Epithelial cell of proximal tubule (primary cell): ENCODE measurements around the gene TIMD4. TPM values are rescaled to one million over a fixed set of nuclear protein-coding genes. Genes with fewer than 3 reads are reported as not detected.
A peak's percentile ranks its signal among the peaks of the same experiment; 100 is the strongest.
"Not testable (repeated sequence)": the region's sequence is repeated elsewhere in the genome, so short reads cannot be mapped to it uniquely, and the experiment has no call there.

ENCODE experiments used
- DNase-seq: peaks from one replicate; pipeline ENCODE4 v3.0.0-alpha.2; 2011; ENCODE audit warnings: low read depth
- H3K4me3 ChIP-seq: 2 replicates; pipeline ENCODE4 v1.5.1; 2011; ENCODE audit warnings: low read depth, mild to moderate bottlenecking, low read length
- CTCF ChIP-seq: conservative IDR thresholded peaks from 2 replicates; pipeline ENCODE4 v1.5.1; 2012; ENCODE audit warnings: low read depth, mild to moderate bottlenecking, low read length
- total RNA-seq: library from RNA; depleted of rRNA; stranded (reverse); fragments of >200 nt; gene quantifications from 2 replicates; pipeline ENCODE4 v1.2.3, GENCODE V29; 2015

Gene TIMD4
- total RNA-seq, 1 donor from 2014 or later, result 0.17 TPM

GRCh38 chr5:156971848-156972525 lies 9.0 kb upstream of the TIMD4 start:
- H3K4me3 ChIP-seq, result no peak overlapping the region
- peak; percentile 44 for DNase-seq
- TF ChIP-seq CTCF, result peak; percentile 26

- DNase-seq, result peak; percentile 22
- H3K4me3 ChIP-seq, result no peak overlapping the region
- TF ChIP-seq CTCF, result no peak
These were observed 8.4 kb upstream of the TIMD4 start for GRCh38 chr5:156971415-156971814.

GRCh38 chr5:156967386-156967785 lies 4.4 kb upstream of the TIMD4 start:
- H3K4me3 ChIP-seq, DNase-seq: not testable (repeated sequence)

- H3K4me3 ChIP-seq, result no peak overlapping the region
- no peak for DNase-seq
- TF ChIP-seq CTCF, result no peak
These were observed 6.7 kb downstream of the TIMD4 start for GRCh38 chr5:156956321-156956720.

GRCh38 chr5:156951359-156951758 lies 11.7 kb downstream of the TIMD4 start:
- no peak for DNase-seq
- no peak for TF ChIP-seq CTCF

GRCh38 chr5:156950716-156951115 lies 12.3 kb downstream of the TIMD4 start:
- TF ChIP-seq CTCF, result no peak
- H3K4me3 ChIP-seq, result no peak overlapping the region
- no peak for DNase-seq

More at GRCh38 chr5:156951359-156951758, 11.7 kb downstream of the TIMD4 start:
- no peak overlapping the region for H3K4me3 ChIP-seq

GRCh38 chr5:156949424-156949823 lies 13.6 kb downstream of the TIMD4 start:
- no peak for DNase-seq

More at GRCh38 chr5:156949424-156949823, 13.6 kb downstream of the TIMD4 start:
- H3K4me3 ChIP-seq, result no peak overlapping the region
- TF ChIP-seq CTCF, result no peak
